ENCODE results near the gene PLCL1. TPM values are rescaled to one million over a fixed set of nuclear protein-coding genes. Genes with fewer than 3 reads are reported as not detected.

The PLCL1 gene
- total and polyA plus RNA-seq, 12 donors = 1.6 to 24.0 (median 4.9) TPM

- 58 to 66% (median 60%) methylated on average over 3 of the region's 3 CpGs for WGBS, 4 donors
- H3K27me3 ChIP-seq = no peaks in the 10 kb centered on the region
- DNase-seq = no peak
Measured at GRCh38 chr2:197867624-197868023, 63.2 kb downstream of the PLCL1 start.

DNA sequence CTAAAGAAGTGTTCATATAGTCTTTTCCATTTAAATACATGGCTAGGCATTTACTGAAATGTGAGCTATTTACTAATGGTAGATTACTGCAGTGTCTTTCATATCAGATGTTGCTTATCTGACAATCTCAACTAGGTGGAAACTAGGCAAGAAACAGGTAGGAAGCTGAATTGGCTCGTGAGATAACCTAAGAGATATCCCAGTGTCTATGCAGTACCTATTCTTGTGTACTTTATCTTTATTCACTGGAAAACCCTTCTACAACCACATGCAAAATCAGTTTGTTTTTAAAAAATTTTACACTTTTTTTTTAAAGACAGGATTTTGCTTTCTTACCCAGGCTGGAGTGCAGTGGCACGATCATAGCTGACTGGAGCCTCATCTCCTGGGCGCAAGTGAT lies 63.8 kb downstream of the PLCL1 start:
- Histone ChIP-seq H3K4me1 (replicated peaks in 1 of 2) (no peaks in the 10 kb centered on the region), H3K4me3 (no peak overlapping the region), H3K27ac (no peak overlapping the region), H3K27me3 (no peaks in the 10 kb centered on the region), H3K36me3 (replicated peaks in 1 of 2) (no peaks in the 10 kb centered on the region), H3K9me3 (replicated peaks in 1 of 3) (no peaks in the 10 kb centered on the region)
- 83 to 97% (median 92%) methylated on average over 3 of the region's 3 CpGs for WGBS, 4 donors
- no peak for DNase-seq
- intact Hi-C loops (cut with DNase I) = no loop called here
- TF ChIP-seq, protein P1, sequence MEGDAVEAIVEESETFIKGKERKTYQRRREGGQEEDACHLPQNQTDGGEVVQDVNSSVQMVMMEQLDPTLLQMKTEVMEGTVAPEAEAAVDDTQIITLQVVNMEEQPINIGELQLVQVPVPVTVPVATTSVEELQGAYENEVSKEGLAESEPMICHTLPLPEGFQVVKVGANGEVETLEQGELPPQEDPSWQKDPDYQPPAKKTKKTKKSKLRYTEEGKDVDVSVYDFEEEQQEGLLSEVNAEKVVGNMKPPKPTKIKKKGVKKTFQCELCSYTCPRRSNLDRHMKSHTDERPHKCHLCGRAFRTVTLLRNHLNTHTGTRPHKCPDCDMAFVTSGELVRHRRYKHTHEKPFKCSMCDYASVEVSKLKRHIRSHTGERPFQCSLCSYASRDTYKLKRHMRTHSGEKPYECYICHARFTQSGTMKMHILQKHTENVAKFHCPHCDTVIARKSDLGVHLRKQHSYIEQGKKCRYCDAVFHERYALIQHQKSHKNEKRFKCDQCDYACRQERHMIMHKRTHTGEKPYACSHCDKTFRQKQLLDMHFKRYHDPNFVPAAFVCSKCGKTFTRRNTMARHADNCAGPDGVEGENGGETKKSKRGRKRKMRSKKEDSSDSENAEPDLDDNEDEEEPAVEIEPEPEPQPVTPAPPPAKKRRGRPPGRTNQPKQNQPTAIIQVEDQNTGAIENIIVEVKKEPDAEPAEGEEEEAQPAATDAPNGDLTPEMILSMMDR (IDR thresholded peaks at IDR 0.05) = no peak
- no peak for TF ChIP-seq POLR2A (IDR thresholded peaks at IDR 0.05)

More at GRCh38 chr2:197867624-197868023, 63.2 kb downstream of the PLCL1 start:
- Histone ChIP-seq H3K9me3 (replicated peaks in 1 of 3) (no peaks in the 10 kb centered on the region), H3K4me1 (replicated peaks in 1 of 2) (no peaks in the 10 kb centered on the region), H3K4me3 (no peak overlapping the region), H3K36me3 (replicated peaks in 1 of 2) (no peaks in the 10 kb centered on the region), H3K27ac (no peak overlapping the region)
- intact Hi-C loops (cut with DNase I) = no loop called here
- no peak for TF ChIP-seq POLR2A (IDR thresholded peaks at IDR 0.05)

- H3K4me1 ChIP-seq (replicated peaks in 1 of 2) = no peaks in the 10 kb centered on the region
- H3K9me3 ChIP-seq (replicated peaks in 1 of 3) = no peaks in the 10 kb centered on the region
- TF ChIP-seq POLR2A (IDR thresholded peaks at IDR 0.05) = no peak
- TF ChIP-seq, protein P1 (IDR thresholded peaks at IDR 0.05) = no peak
- WGBS, 4 donors = 74 to 97% (median 88%) methylated on average over 2 of the region's 2 CpGs
- intact Hi-C loops (cut with DNase I) = no loop called here
- no peak for DNase-seq
- no peaks in the 10 kb centered on the region for H3K36me3 ChIP-seq (replicated peaks in 1 of 2)
- no peak overlapping the region for H3K4me3 ChIP-seq
- no peak overlapping the region for H3K27ac ChIP-seq
- H3K27me3 ChIP-seq = no peaks in the 10 kb centered on the region
Measured at GRCh38 chr2:197869041-197869440, 64.6 kb downstream of the PLCL1 start.

- 67 to 74% (median 72%) methylated on average over 8 of the region's 8 CpGs for WGBS, 4 donors
Measured at GRCh38 chr2:197869501-197870111, 65.2 kb downstream of the PLCL1 start.

More at GRCh38 chr2:197869501-197870111, 65.2 kb downstream of the PLCL1 start:
- no peak overlapping the region for H3K27ac ChIP-seq
- TF ChIP-seq, protein P1 (IDR thresholded peaks at IDR 0.05) = no peak
- TF ChIP-seq POLR2A (IDR thresholded peaks at IDR 0.05) = no peak
- DNase-seq = no peak
- no peaks in the 10 kb centered on the region for H3K9me3 ChIP-seq (replicated peaks in 1 of 3)
- intact Hi-C loops (cut with DNase I) = no loop called here
- no peaks in the 10 kb centered on the region for H3K27me3 ChIP-seq
- no peak overlapping the region for H3K4me3 ChIP-seq
- no peaks in the 10 kb centered on the region for H3K4me1 ChIP-seq (replicated peaks in 1 of 2)
- no peaks in the 10 kb centered on the region for H3K36me3 ChIP-seq (replicated peaks in 1 of 2)

Data from adrenal gland (tissue), 12 donors.